SU-DHL-6 (cell line): ENCODE data around the gene NTM.

Experiments used
- CTCF ChIP-seq: fragments of 200-600 bp; sonication (generic); IDR thresholded peaks from one replicate; pipeline ENCODE4 v1.5.1; 2017; ENCODE audit warnings: antibody characterized with exemption, mild to moderate bottlenecking, low read length, moderate library complexity; ENCODE audit not compliant: insufficient read depth, poor library complexity, severe bottlenecking
- EZH2phosphoT487 ChIP-seq: fragments of 200-600 bp; sonication (generic), shearing (Covaris generic); conservative IDR thresholded peaks from 2 replicates; pipeline ENCODE4 v1.6.1; 2018; ENCODE audit warnings: mild to moderate bottlenecking, antibody characterized with exemption, low read length, moderate library complexity, mixed read lengths

- TF ChIP-seq CTCF (no peak), EZH2phosphoT487 (no peak)
These were observed 43.0 kb upstream of the NTM start for GRCh38 chr11:131327421-131327820.
